Stimulated activated CD8-positive, alpha-beta memory T cell treated with anti-CD3 and anti-CD28 coated beads, Interleukin-15, amount 100 ng/mL, for 1 hour (primary cell): ENCODE measurements around the gene LAMA5.

Source experiments
- DNase-seq: peaks from one replicate; pipeline ENCODE4 v3.0.0-alpha.2; 2020; ENCODE audit warnings: low read depth

The LAMA5 gene

GRCh38 chr20:62313460-62314338 is 53.4 kb downstream of the LAMA5 start:
- no peak for DNase-seq

GRCh38 chr20:62313021-62313420 is 54.1 kb downstream of the LAMA5 start:
- no peak for DNase-seq

- DNase-seq, result no peak
Measured at GRCh38 chr20:62312662-62312977, 54.5 kb downstream of the LAMA5 start.

- no peak for DNase-seq
Measured at GRCh38 chr20:62311832-62312661, 55.1 kb downstream of the LAMA5 start.

- DNase-seq, result no peak
Measured at GRCh38 chr20:62311150-62311549, 56.0 kb downstream of the LAMA5 start.

- no peak for DNase-seq
Measured at GRCh38 chr20:62310757-62311121, 56.4 kb downstream of the LAMA5 start.

GRCh38 chr20:62309947-62310756 is 57.0 kb downstream of the LAMA5 start:
- no peak for DNase-seq

- DNase-seq, result no peak
Measured at GRCh38 chr20:62309198-62309944, 57.7 kb downstream of the LAMA5 start.

GRCh38 chr20:62308102-62308822 is 58.9 kb downstream of the LAMA5 start:
- DNase-seq, result no peak

- DNase-seq, result no peak
Measured at GRCh38 chr20:62307226-62308101, 59.6 kb downstream of the LAMA5 start.

GRCh38 chr20:62306414-62307187 is 60.5 kb downstream of the LAMA5 start:
- DNase-seq, result no peak

GRCh38 chr20:62305765-62306413 is 61.2 kb downstream of the LAMA5 start:
- DNase-seq, result no peak

GRCh38 chr20:62305149-62305764 is 61.9 kb downstream of the LAMA5 start:
- no peak for DNase-seq

- no peak for DNase-seq
Measured at GRCh38 chr20:62304331-62305148, 62.6 kb downstream of the LAMA5 start.

- no peak for DNase-seq
Measured at GRCh38 chr20:62303340-62304226, 63.5 kb downstream of the LAMA5 start.

- DNase-seq, result no peak
Measured at GRCh38 chr20:62303062-62303339, 64.1 kb downstream of the LAMA5 start.
